Mucosa of descending colon (tissue), 3 donors: Measurements from ENCODE around the gene EME2. TPM values are rescaled to one million over a fixed set of nuclear protein-coding genes. Genes with fewer than 3 reads are reported as not detected.

Experiments used
- ATAC-seq: fragments of 200-7000 bp; cut with Tn5 transposase; one replicate; pipeline ENCODE4 v1.9.1; 2020; ENCODE audit warnings: mild to moderate bottlenecking, moderate library complexity
- DNase-seq, 3 donors: peaks; one replicate each; pipeline ENCODE4 v3.0.0-alpha.2; 2020
- H3K36me3 ChIP-seq: fragments of 200-600 bp; one replicate; pipeline ENCODE4 v1.8.0; 2021; ENCODE audit warnings: low read depth, mild to moderate bottlenecking
- H3K4me1 ChIP-seq: fragments of 200-600 bp; one replicate; pipeline ENCODE4 v1.8.0; 2021; ENCODE audit warnings: low read depth, mild to moderate bottlenecking
- H3K4me3 ChIP-seq: fragments of 200-600 bp; one replicate; pipeline ENCODE4 v1.8.0; 2021; ENCODE audit warnings: mild to moderate bottlenecking
- H3K9me3 ChIP-seq: fragments of 200-600 bp; one replicate; pipeline ENCODE4 v1.8.0; 2021; ENCODE audit warnings: mild to moderate bottlenecking
- intact Hi-C, 2 donors: fragments of 100-400 bp; cut with DNase I in 1 of 2; cut with micrococcal nuclease in 1 of 2; formaldehyde crosslinking; loops; one replicate each; pipeline versions ENCODE4 v1.11.0 to v1.11.1; 2022; cut with DNase I, micrococcal nuclease
- total RNA-seq, 3 donors: library from RNA; stranded (reverse); fragmentation: NEBNext Ultra II Directional in 2 of 3; extraction: Animal tissue kit (Norgen Biotek cat#: 25700) in 2 of 3; gene quantifications; one replicate each; pipeline versions ENCODE4 v1.2.1 to v1.2.4, GENCODE V29; 2021 to 2023
- TF ChIP-seq, protein P1 (sequence below): fragments of 200-600 bp; IDR thresholded peaks from one replicate; pipeline ENCODE4 v1.8.0; 2022; ENCODE audit warnings: antibody characterized with exemption, mild to moderate bottlenecking
- donor health status: DM: no; HTN: no; CAD: no; lungs with moderate emphysema.
- donor health status: DM: no; HTN: no; CAD: no.
- donor health status: DM: no; HTN: yes; CAD: no.

EME2 gene
- total RNA-seq, 3 donors from 2014 or later: 18.4 to 43.1 (median 24.7) TPM

DNA sequence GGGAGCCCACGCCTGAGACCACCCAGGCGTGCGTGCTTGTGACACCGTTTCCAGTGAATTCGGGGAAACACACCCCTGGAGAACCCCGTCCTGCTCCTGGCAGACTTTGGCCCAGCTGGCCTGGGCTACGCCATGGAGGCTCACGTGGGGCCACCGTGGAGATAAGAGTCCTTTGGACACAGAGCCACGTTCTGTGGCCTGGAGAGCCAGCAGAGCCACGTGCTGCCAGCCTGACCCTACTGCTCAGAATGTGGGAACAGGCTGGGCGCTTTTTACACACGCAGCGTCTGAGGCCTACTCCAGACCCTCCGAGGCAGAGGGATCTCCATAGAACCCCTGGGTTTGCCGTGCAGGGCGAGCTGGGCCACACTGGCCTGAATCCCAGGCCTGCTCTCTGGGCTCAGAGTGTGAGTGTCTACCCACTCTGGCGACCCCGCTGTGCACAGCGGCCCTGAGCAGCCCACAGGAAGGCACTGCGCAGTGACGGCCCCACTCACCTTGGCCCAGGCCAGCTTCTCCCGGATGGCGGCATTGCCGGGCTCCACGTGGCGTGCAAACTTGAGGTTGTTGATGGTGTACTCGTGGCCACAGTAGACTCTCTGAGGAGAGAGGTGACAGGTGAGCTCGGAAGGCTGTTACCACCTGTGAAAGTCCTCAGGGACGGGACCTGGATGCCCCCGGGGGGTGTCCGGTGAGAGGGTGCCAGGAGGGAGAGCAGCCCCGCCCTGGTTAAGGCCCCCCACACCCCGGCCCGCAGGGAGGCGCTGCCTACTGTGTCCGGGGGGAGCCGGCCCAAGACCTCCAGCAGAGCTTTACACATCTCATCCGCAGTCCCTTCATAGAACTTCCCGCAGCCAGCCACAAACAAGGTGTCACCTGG lies 44.0 kb downstream of the EME2 start:
- H3K4me1 ChIP-seq: no peaks in the 10 kb centered on the region
- no peaks in the 10 kb centered on the region for H3K9me3 ChIP-seq
- intact Hi-C loops: no loop called here
- DNase-seq (no peak), ATAC-seq (no peak)
- H3K4me3 ChIP-seq: no peak overlapping the region
- peaks cover 5% of the 10 kb centered on the region for H3K36me3 ChIP-seq
- TF ChIP-seq, protein P1, sequence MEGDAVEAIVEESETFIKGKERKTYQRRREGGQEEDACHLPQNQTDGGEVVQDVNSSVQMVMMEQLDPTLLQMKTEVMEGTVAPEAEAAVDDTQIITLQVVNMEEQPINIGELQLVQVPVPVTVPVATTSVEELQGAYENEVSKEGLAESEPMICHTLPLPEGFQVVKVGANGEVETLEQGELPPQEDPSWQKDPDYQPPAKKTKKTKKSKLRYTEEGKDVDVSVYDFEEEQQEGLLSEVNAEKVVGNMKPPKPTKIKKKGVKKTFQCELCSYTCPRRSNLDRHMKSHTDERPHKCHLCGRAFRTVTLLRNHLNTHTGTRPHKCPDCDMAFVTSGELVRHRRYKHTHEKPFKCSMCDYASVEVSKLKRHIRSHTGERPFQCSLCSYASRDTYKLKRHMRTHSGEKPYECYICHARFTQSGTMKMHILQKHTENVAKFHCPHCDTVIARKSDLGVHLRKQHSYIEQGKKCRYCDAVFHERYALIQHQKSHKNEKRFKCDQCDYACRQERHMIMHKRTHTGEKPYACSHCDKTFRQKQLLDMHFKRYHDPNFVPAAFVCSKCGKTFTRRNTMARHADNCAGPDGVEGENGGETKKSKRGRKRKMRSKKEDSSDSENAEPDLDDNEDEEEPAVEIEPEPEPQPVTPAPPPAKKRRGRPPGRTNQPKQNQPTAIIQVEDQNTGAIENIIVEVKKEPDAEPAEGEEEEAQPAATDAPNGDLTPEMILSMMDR: no peak

- TF ChIP-seq, protein P1: no peak
- peaks cover 6% of the 10 kb centered on the region for H3K36me3 ChIP-seq
- intact Hi-C loops: no loop called here
- H3K4me1 ChIP-seq: no peaks in the 10 kb centered on the region
- H3K4me3 ChIP-seq: no peak overlapping the region
- DNase-seq (no peak), ATAC-seq (no peak)
- H3K9me3 ChIP-seq: no peaks in the 10 kb centered on the region
Measured at GRCh38 chr16:1817276-1817589, 44.6 kb downstream of the EME2 start.

GRCh38 chr16:1817716-1818115 lies 45.1 kb downstream of the EME2 start:
- Histone ChIP-seq H3K9me3 (no peaks in the 10 kb centered on the region), H3K4me3 (no peak overlapping the region), H3K4me1 (no peaks in the 10 kb centered on the region), H3K36me3 (peaks cover 10% of the 10 kb centered on the region)
- ATAC-seq: no peak
- DNase-seq: no peak
- intact Hi-C loops: no loop called here
- TF ChIP-seq, protein P1: no peak

DNA sequence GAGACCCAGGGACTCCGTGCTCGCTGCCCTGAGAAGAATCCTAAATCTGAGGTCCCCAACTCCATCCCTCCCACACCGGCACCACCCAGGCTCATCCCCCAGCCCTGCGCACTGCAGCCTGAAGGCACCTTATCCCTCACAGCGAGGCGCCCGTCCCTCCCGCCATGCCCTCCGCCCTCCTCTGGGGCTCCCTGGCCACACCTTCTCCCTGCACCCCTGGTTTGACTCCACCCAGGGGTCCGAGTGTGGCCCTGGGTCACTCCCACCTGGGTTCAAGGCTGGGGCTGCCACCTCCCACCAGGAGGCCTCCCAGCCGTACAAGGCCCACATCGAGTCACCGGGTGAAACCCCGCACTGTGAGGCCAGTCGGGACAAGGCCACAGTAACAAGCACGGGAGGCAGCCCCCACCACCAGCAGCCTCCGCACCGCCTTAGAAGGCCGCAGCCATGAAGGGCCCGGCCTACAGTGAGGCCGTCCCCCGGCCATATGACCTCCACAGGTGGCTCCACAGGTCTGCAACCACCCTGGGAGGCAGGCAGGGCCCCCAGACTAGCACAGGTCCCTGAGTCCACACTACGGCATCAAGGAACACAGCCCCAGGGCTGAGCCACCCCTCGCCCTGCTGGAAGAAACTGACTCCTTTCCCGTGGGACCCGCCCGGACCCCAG lies 45.7 kb downstream of the EME2 start:
- Histone ChIP-seq H3K9me3 (no peaks in the 10 kb centered on the region), H3K4me3 (no peak overlapping the region), H3K36me3 (peaks cover 10% of the 10 kb centered on the region), H3K4me1 (no peaks in the 10 kb centered on the region)
- intact Hi-C loops: no loop called here
- DNase-seq: no peak
- TF ChIP-seq, protein P1: no peak
- no peak for ATAC-seq

DNA sequence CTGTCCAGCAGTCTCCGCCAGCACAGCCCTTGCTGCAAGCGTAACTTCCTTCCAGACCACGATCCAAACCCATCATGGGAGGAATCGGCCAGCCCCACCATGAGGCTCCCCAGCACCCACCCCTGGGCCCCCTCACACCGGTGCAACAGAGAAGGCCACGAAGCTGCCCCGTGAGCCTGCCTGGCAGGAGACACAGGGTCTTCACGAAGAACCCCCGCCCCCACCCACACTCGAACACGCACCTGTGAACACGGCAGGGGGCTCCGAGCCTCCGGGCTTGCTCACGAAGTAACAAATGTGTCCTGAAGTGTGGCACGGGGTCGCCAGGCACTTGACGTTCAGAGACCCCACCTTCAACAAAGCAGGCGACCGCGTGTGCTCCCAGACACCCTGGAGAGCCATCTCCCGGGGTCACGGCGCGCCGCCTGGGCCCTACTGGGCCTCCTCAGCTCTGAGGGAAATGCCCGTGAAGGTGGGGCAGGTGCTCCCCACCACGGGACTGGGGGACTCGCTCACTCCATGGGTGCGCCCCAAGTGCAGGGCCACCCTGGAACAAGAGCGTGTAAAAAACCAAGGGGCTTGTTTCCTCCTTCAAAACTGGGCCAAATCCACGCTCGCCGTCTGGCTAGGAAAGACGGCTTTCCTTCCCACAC lies 46.4 kb downstream of the EME2 start:
- Histone ChIP-seq H3K36me3 (peaks cover 10% of the 10 kb centered on the region), H3K4me1 (no peaks in the 10 kb centered on the region), H3K4me3 (no peak overlapping the region), H3K9me3 (no peaks in the 10 kb centered on the region)
- no peak for DNase-seq
- intact Hi-C loops: no loop called here
- no peak for ATAC-seq
- TF ChIP-seq, protein P1: no peak
